HT1080 (cell line): ENCODE measurements around the gene HMGN5. TPM values are rescaled to one million over a fixed set of nuclear protein-coding genes. Genes with fewer than 3 reads are reported as not detected.

Source experiments
- DNase-seq: peaks from one replicate; pipeline ENCODE4 v3.0.0-alpha.2; 2015; ENCODE audit warnings: low read depth
- polyA plus RNA-seq, 2 experiments: library from polyadenylated mRNA; depleted of rRNA; stranded (reverse); fragments of >200 nt; gene quantifications; 2 replicates each; pipeline ENCODE4 v1.2.3, GENCODE V29; 2015
- total RNA-seq: library from RNA; depleted of rRNA; stranded (reverse); fragments of >200 nt; shearing (Covaris generic); gene quantifications from 2 replicates; pipeline ENCODE4 v1.2.3, GENCODE V29; 2014; rRNA removed

HMGN5 gene, protein sequence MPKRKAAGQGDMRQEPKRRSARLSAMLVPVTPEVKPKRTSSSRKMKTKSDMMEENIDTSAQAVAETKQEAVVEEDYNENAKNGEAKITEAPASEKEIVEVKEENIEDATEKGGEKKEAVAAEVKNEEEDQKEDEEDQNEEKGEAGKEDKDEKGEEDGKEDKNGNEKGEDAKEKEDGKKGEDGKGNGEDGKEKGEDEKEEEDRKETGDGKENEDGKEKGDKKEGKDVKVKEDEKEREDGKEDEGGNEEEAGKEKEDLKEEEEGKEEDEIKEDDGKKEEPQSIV
- 0.40 TPM in 1 of 2 replicates, not detected in the other for total RNA-seq
- polyA plus RNA-seq (2015; cell fraction: cytosol; rRNA removed) = 3.1 and 4.5 TPM in 2 replicates
- polyA plus RNA-seq (2015; cell fraction: nucleus; rRNA removed) = 0.55 and 1.7 TPM in 2 replicates

DNA sequence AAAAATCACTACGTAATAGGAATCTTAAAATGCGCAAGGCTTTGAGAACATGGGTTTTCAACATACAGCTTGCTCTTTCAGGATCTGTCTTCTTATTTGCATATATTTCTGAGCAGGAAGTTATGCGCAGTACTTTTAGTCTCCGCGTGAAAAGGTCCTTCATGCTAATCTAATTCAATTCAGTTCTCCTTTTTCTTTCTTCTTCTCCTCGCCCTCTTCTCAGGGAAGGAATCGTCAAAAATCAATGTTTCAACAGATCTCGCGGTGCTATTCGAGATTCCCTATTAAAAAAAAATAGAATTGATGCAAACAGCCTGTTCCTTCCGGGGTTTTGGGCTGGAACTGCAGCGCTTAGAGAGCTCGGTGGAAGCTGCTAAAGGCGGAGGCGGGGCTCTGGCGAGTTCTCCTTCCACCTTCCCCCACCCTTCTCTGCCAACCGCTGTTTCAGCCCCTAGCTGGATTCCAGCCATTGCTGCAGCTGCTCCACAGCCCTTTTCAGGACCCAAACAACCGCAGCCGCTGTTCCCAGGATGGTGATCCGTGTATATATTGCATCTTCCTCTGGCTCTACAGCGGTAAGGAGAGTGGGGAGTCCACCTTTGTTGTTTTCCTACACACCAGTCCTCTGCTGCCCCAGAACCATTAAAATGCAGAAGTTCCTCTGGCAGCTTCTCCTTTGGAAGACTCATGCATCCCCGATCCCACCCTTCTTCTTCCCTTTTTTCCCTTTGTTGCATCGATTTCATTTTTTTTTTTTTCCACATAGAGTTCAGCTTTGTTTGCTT lies at the start of gene HMGN5, which contains the start of gene SH3BGRL:
HMGN5 (minus strand) TSS at position 243 of the 785 bp plus-strand sequence. CDS start 80,364 bp downstream, outside the sequence.
SH3BGRL (plus strand) TSS at position 432 of the 785 bp plus-strand sequence; CDS start at position 531, 99 bp downstream.
- peak; percentile 85 for DNase-seq

GRCh38 chrX:81241753-81242152 lies 40.0 kb upstream of the HMGN5 start:
- DNase-seq = no peak

GRCh38 chrX:81240701-81241331 lies 39.1 kb upstream of the HMGN5 start:
- DNase-seq = no peak

- DNase-seq = no peak
Observed at GRCh38 chrX:81238166-81238565, 36.5 kb upstream of the HMGN5 start.

DNA sequence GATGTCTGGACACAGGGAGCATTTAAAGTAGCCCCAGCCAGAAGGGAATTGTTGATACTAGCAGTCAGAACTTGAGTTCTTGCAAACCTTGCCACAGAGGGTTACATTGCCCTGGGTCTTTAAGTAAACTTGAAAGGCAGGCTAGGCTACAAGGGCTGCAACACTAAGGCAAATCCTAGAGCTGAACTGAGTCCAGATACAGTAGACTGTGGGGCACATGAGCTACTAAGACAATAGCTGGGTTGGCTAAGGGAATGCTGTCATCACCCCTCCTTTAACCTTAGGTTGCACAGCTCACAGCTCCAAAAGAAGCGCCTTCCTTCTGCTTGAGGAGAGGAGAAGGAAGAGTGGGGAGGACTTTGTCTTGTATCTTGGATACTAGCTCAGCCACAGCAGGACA lies 35.8 kb upstream of the HMGN5 start:
- DNase-seq = no peak

GRCh38 chrX:81232218-81232617 lies 30.5 kb upstream of the HMGN5 start:
- DNase-seq = no peak

DNA sequence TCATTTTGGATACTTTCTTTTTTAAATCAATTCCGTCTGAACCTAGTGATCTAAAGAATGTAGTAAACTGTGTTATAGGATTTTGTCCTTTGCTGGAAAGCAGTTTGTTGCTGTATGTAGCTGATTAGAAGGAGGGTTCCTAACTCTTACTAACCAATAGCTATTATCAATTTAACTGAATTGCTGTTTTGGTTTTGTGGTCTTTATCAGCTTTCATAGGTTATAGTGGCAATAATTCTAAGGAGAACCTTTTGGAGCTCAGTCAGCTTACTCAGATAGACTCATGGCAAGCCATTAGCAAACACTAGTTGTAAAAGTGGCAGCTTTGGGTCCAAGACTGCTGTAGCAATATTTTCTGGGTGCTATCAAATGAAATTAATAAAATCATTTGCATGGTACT lies 29.8 kb upstream of the HMGN5 start:
- DNase-seq = no peak

DNA sequence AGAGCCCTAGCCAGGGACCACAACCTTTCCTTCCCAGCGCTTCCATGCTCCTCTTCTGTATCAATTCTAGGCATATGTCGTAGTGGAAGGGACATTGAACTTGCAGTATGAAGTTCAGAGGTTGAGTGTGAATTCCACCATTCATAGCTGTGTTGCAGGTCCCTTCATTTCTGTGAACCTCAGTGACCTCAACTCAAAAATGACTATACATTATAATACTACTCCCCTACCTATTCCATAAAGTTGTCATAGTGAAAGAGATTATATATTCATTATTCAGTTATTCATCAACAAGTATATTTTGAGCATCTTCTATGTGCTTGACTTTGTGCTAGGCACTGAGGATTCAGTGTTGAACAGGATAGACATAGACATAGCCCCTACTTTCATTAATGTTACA lies 28.2 kb upstream of the HMGN5 start:
- DNase-seq = no peak

GRCh38 chrX:81229229-81229628 lies 27.5 kb upstream of the HMGN5 start:
- no peak for DNase-seq

- no peak for DNase-seq
Observed at GRCh38 chrX:81215685-81216084, 14.0 kb upstream of the HMGN5 start.

GRCh38 chrX:81208916-81209315 lies 7.2 kb upstream of the HMGN5 start:
- no peak for DNase-seq

- no peak for DNase-seq
Observed at GRCh38 chrX:81206476-81206875, 4.8 kb upstream of the HMGN5 start.

GRCh38 chrX:81205551-81205950 lies 3.8 kb upstream of the HMGN5 start:
- DNase-seq = no peak

DNA sequence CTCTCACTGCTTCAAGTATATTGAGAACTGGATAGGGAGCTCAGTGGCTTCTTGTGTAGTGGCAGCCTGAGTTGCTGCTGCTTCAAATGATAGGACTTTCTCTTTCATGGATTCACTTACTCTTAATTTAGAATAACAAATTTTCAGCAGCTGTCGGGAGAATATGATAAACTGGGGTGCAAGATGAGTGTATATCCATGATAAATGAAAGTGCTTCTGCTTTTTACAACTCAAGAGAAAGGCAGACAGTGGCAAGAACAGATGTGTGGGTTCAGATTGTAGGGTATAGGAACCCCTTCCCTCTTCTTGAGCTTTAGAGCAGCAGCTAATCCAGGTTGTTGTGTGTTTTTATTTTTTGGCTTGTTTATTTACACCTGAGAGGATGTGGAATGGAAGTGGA lies 1.2 kb upstream of the HMGN5 start:
- no peak for DNase-seq

DNA sequence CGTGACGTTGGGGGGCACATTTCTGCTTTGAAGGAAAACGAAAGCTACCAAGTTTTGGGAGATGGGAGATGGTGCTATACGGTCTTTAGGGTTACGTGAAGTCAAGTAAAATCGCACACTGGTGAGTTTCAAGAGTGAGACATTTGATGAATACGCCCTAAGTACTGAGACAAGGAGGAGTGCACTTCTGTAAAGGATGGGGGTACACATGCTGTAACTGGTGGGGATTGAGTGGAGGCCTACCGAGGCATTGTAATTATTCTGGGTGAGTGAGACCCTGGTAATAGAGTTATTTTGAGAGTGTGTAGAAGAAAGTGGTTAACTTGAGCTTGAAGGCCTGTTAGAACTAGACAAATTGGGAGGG lies 725 bp upstream of the HMGN5 start:
- no peak for DNase-seq

GRCh38 chrX:81201071-81201470 lies 642 bp downstream of the HMGN5 start:
- no peak for DNase-seq

GRCh38 chrX:81195712-81196111 lies 6.0 kb downstream of the HMGN5 start:
- DNase-seq = peak; percentile 46

DNA sequence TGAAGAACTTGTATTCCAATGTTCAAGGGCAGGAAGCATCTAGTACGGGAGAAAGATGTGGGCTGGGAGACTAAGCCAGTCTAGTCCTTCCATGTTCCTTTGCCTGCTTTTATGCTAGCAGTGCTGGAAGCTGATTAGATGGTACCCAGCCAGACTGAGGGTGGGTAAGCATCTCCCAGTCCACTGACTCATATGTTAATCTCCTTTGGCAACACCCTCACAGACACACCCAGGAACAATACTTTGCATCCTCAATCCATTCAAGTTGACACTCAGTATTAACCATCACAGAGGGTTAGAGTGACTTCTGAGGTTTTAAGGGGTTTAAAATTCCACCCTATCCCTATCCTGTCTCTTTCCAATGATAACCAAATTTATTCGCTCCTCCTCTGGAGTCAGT lies 6.5 kb downstream of the HMGN5 start:
- DNase-seq = no peak

GRCh38 chrX:81174286-81174685 lies 27.4 kb downstream of the HMGN5 start:
- DNase-seq = peak; percentile 1

- no peak for DNase-seq
Observed at GRCh38 chrX:81168391-81168790, 33.3 kb downstream of the HMGN5 start.

GRCh38 chrX:81121513-81122363 lies 80.0 kb downstream of the HMGN5 start:
- peak; percentile 89 for DNase-seq
